SK-N-SH (cell line): ENCODE results near the gene MOK.

Experiments used
- CTCF ChIP-seq: fragments of 200-600 bp; sonication (generic); IDR thresholded peaks from 2 replicates; pipeline ENCODE4 v1.6.1; 2017; ENCODE audit warnings: antibody characterized with exemption, mild to moderate bottlenecking, moderate library complexity
- NFIC ChIP-seq: IDR thresholded peaks from 2 replicates; pipeline ENCODE4 v1.4.0; 2012; ENCODE audit warnings: borderline replicate concordance
- RXRA ChIP-seq: IDR thresholded peaks from 2 replicates; pipeline ENCODE4 v1.4.0; 2012; ENCODE audit warnings: low read depth, mild to moderate bottlenecking, borderline replicate concordance
- USF2 ChIP-seq: fragments of 150-350 bp; IDR thresholded peaks from 2 replicates; pipeline ENCODE4 v1.6.1; 2017; ENCODE audit warnings: antibody characterized with exemption, low read length, low read depth, borderline replicate concordance
- ZBTB33 ChIP-seq: IDR thresholded peaks from 2 replicates; pipeline ENCODE4 v1.4.0; 2012; ENCODE audit warnings: low read depth, borderline replicate concordance

- TF ChIP-seq CTCF (no peak), USF2 (no peak), NFIC (no peak), ZBTB33 (no peak), RXRA (no peak)
Observed at GRCh38 chr14:102248121-102248520, 56.8 kb downstream of the MOK start.
